Amygdala (tissue), 56 donors: ENCODE results near the gene AAR2.

Experiments
- DNase-seq, 56 donors: peaks; one replicate each; lab custom pipeline; 2025; lab: John Stamatoyannopoulos, UW

AAR2 gene

GRCh38 chr20:36217226-36217625, 19.1 kb upstream of the AAR2 start:
- no peak for DNase-seq

- peak in 12 of 56 donors; percentile 2 to 34 (median 23) for DNase-seq
These were observed 17.8 kb upstream of the AAR2 start for GRCh38 chr20:36218380-36219064.

- DNase-seq, result peak in 29 of 56 donors; percentile 7 to 73 (median 33)
These were observed 16.5 kb upstream of the AAR2 start for GRCh38 chr20:36219671-36220220.

- DNase-seq, result no peak
These were observed 10.6 kb upstream of the AAR2 start for GRCh38 chr20:36225666-36226065.

GRCh38 chr20:36228770-36229169, 7.5 kb upstream of the AAR2 start:
- DNase-seq, result no peak

GRCh38 chr20:36230019-36230418, 6.3 kb upstream of the AAR2 start:
- DNase-seq, result no peak

GRCh38 chr20:36231331-36231730, 4.9 kb upstream of the AAR2 start:
- no peak for DNase-seq

- no peak for DNase-seq
These were observed 1.4 kb upstream of the AAR2 start for GRCh38 chr20:36234771-36235320.

- no peak for DNase-seq
These were observed 476 bp downstream of the AAR2 start for GRCh38 chr20:36236786-36237121.

GRCh38 chr20:36237477-36237876, 1.2 kb downstream of the AAR2 start:
- DNase-seq, result no peak

- DNase-seq, result no peak
These were observed 1.9 kb downstream of the AAR2 start for GRCh38 chr20:36238153-36238552.

- DNase-seq, result no peak
These were observed 2.5 kb downstream of the AAR2 start for GRCh38 chr20:36238760-36239159.

- DNase-seq, result no peak
These were observed 3.8 kb downstream of the AAR2 start for GRCh38 chr20:36240076-36240475.

GRCh38 chr20:36241678-36242077, 5.4 kb downstream of the AAR2 start:
- DNase-seq, result no peak

GRCh38 chr20:36243726-36244125, 7.4 kb downstream of the AAR2 start:
- DNase-seq, result no peak

GRCh38 chr20:36246401-36246800, 10.1 kb downstream of the AAR2 start:
- no peak for DNase-seq

- peak in 9 of 56 donors; percentile 7 to 41 (median 16) for DNase-seq
These were observed 12.6 kb downstream of the AAR2 start for GRCh38 chr20:36248836-36249235.

- DNase-seq, result no peak
These were observed 13.2 kb downstream of the AAR2 start for GRCh38 chr20:36249450-36249849.

- DNase-seq, result no peak
These were observed 15.1 kb downstream of the AAR2 start for GRCh38 chr20:36251426-36251825.

GRCh38 chr20:36252511-36252910, 16.2 kb downstream of the AAR2 start:
- no peak for DNase-seq

- DNase-seq, result no peak
These were observed 16.8 kb downstream of the AAR2 start for GRCh38 chr20:36253036-36253435.

- DNase-seq, result no peak
These were observed 17.8 kb downstream of the AAR2 start for GRCh38 chr20:36254076-36254475.
